IPS DF 4.7 (cell line): Measurements from ENCODE around the gene MT3.

ENCODE experiments used
- DNase-seq: peaks from one replicate; pipeline ENCODE4 v3.0.0-alpha.2; 2013; ENCODE audit warnings: low spot score; ENCODE audit errors: extremely low read depth

MT3 gene

GRCh38 chr16:56629531-56629930, 40.2 kb downstream of the MT3 start:
- DNase-seq: no peak

- no peak for DNase-seq
Observed at GRCh38 chr16:56630134-56630533, 40.8 kb downstream of the MT3 start.

- no peak for DNase-seq
Observed at GRCh38 chr16:56631197-56631596, 41.9 kb downstream of the MT3 start.

GRCh38 chr16:56631832-56632155, 42.5 kb downstream of the MT3 start:
- DNase-seq: no peak

DNA sequence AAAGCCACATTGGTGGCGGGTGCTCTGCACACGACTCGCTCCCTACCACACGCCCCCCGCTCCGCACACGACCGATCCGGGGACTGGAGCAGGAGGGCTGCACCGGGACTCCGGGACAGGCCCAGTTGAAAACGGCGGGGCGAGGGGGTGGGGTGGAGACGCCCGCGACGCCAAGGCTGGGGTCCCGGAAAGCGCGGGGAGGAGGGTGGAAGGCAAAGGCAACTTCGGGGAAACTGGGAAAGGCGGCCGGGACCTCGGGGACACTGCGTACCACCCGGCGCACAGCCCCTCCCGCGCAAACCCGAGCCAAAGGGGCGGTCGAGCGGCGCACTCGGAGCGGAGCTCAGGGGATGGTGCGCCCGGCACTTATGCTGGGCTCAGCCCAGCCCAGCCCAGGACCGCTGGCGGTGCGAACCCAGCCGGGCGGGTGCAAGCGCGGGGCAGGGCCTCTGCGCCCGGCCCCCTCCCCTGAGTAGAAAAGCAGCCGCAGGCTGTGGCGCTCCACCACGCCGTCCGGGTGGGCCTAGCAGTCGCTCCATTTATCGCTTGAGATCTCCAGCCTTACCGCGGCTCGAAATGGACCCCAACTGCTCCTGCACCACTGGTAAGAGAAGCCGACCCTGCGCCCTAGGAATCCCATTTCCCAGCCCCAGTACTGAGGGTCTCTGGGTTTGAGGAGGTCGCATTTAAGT, 43.0 kb downstream of the MT3 start, which contains the start of gene MT1M:
TSS of gene MT1M (plus strand) at position 504 of the 692 bp plus-strand sequence. CDS start at position 577, 73 bp downstream.
- DNase-seq: no peak

- no peak for DNase-seq
Observed at GRCh38 chr16:56632848-56633365, 43.6 kb downstream of the MT3 start.

DNA sequence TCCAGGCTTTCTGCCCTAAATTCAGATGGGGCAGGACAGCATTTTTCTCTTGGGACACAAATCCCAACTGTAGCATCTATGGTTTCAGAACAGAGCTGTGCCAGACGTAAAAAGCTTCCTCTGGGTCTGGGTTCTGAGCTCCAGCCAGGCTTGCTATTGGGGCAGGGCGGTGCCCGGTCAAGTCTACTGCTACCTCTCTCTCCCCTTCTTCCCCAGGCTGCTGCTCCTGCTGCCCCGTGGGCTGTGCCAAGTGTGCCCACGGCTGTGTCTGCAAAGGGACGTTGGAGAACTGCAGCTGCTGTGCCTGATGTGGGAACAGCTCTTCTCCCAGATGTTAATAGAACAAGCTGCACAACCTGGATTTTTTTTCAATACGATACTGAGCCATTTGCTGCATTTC, 44.2 kb downstream of the MT3 start:
- DNase-seq: no peak

- DNase-seq: no peak
Observed at GRCh38 chr16:56634715-56635440, 45.5 kb downstream of the MT3 start.

- DNase-seq: no peak
Observed at GRCh38 chr16:56635441-56635967, 46.2 kb downstream of the MT3 start.

DNA sequence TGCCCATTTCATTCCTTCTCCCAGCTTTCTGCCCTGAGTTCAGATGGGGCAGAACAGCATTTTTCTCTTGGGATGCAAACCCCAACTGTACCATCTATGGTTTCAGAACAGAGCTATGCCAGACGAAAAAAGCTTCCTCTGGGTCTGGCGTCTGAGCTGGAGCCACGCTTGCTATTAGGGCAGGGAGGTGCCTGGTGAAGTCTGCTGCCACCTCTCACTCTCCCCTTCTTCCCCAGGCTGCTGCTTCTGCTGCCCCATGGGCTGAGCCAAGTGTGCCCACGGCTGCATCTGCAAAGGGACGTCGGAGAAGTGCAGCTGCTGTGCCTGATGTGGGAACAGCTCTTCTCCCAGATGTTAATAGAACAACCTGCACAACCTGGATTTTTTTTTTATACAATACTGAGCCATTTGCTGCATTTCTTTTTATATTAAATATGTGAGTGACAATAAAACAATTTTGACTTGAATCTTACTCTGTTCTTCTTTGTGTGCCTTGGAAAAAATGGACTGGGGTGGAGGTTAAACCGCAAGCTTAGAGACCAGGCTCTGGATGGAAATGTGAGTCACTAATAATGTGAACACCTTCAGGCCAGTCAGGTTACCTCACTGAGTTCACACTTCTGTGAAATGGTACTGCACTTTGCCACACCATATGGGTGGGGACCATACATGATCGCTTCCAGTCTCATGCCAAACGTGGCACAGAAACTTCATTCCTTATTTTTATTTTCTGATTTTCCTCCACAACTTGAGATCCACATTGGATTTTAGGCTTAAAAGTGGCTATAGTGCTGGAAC, 47.5 kb downstream of the MT3 start:
- DNase-seq: no peak

DNA sequence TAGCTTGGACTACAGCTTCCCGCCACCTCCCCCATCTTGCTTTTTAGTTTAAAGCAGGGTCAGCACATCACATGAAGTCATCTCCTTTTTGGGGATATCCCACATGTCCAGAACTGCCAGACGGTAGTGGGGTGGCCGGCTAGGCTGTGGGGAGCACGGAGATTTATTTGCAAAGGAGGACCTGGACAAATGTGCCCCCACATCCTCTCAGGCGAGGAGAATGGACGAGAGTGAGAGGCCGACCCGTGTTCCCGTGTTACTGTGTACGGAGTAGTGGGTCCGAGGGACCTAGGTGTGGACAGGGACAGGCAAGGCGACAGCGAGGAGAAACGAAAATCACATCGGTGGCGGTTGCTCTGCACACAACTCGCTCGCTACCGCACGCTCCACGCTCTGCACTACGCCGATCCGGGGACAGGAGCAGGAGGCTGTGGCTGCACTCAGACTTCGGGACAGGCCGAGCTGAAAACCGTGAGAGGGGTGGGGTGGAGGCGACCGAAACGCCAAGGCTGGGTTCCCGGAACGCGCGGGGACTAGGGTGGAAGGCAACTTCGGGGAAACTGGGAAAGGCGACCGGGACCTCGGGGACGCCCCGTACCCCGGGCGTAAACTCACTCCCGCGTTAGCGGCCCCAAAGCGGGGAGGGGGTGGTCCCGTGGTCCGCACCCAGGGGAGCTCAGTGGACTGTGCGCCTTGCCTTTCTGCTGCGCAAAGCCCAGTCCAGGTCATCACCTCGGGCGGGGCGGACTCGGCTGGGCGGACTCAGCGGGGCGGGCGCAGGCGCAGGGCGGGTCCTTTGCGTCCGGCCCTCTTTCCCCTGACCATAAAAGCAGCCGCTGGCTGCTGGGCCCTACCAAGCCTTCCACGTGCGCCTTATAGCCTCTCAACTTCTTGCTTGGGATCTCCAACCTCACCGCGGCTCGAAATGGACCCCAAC, 48.8 kb downstream of the MT3 start, which contains the start of gene MT1A:
TSS of gene MT1A (plus strand) at position 853 of the 937 bp plus-strand sequence. CDS start at position 926, 73 bp downstream.
- DNase-seq: no peak

GRCh38 chr16:56639045-56639444, 49.7 kb downstream of the MT3 start:
- no peak for DNase-seq

DNA sequence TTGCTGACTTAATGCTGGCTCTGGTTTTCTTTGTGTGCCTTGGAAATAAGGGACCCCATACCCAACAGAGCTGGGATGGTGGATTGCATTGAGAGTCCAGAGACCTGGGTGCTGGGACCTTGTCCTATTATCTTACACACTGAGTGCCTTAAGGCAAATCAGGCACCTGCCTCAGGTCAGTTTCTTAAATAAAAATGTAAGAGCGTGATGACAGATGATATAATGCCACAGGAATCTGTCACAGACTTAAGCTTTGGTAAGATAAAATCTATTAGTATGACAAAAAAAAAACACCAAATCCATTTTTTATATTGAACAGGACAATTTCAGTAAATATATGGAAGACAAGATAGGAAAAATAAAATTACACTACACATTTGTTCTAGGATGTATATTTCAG, 50.7 kb downstream of the MT3 start:
- no peak for DNase-seq
